Stomach (tissue), 4 donors: Measurements from ENCODE around the gene CNIH4.

Source experiments
- CTCF ChIP-seq, 7 experiments: fragments of 450-650 bp in 4 of 7; fragments of 200-600 bp in 3 of 7; sonication (generic) in 3 of 7; IDR thresholded peaks; one replicate each; pipeline ENCODE4 v1.5.1; 2016 to 2019; ENCODE audit warnings: antibody characterized with exemption in 7 of 7, control low read depth in 2 of 7, mild to moderate bottlenecking in 1 of 7
- EP300 ChIP-seq: sonication (generic); formaldehyde crosslinking; IDR thresholded peaks from one replicate; pipeline ENCODE4 v1.6.1; 2017; ENCODE audit warnings: antibody characterized with exemption
- POLR2A ChIP-seq, 4 donors: fragments of 450-650 bp; IDR thresholded peaks; one replicate each; pipeline ENCODE4 v1.6.1; 2016; ENCODE audit warnings: antibody characterized with exemption in 4 of 4, control low read depth in 2 of 4, mild to moderate bottlenecking in 1 of 4, moderate library complexity in 1 of 4
- POLR2AphosphoS5 ChIP-seq, 3 donors: sonication (generic); formaldehyde crosslinking; IDR thresholded peaks; one replicate each; pipeline ENCODE4 v1.6.1; 2016; ENCODE audit warnings: antibody characterized with exemption in 3 of 3

GRCh38 chr1:224333309-224333926, 23.3 kb upstream of the CNIH4 start:
- TF ChIP-seq POLR2A (IDR thresholded peaks at IDR 0.05) (no peak), CTCF (IDR thresholded peaks at IDR 0.05) (peak in 5 of 7 experiments; percentile 29 to 87 (median 56)), EP300 (no peak), POLR2AphosphoS5 (IDR thresholded peaks at IDR 0.05) (peak in 1 of 3 donors; percentile 10)
